Measurements from ENCODE around the gene UBA5. TPM values are rescaled to one million over a fixed set of nuclear protein-coding genes. Genes with fewer than 3 reads are reported as not detected.

UBA5 gene
- total RNA-seq, 1 donor from 2014 or later = 23.7 TPM

- DNase-seq (ENCODE audit: low read depth in 2 of 2) = no peak
Observed at GRCh38 chr3:132654190-132654589, 5.9 kb upstream of the UBA5 start.

DNA sequence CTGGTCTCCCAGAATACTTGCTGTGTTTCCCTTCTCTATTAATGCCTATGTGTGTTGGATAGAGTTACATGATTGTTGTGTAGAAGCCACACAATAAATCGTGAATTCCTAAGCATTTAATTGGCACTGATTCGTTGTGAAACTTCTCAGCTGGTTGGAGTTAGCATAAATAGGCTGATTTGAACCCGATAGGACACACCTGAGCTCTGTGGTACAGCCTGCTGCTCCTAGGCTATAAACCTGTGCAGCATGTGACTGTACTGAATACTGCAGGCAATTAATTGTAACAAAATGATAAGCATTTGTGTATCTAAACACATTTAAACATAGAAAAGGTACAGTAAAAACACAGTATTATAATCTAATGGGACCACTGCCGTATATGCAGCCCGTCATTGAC, 5.4 kb upstream of the UBA5 start:
- DNase-seq (ENCODE audit: low read depth in 2 of 2) = no peak

DNA sequence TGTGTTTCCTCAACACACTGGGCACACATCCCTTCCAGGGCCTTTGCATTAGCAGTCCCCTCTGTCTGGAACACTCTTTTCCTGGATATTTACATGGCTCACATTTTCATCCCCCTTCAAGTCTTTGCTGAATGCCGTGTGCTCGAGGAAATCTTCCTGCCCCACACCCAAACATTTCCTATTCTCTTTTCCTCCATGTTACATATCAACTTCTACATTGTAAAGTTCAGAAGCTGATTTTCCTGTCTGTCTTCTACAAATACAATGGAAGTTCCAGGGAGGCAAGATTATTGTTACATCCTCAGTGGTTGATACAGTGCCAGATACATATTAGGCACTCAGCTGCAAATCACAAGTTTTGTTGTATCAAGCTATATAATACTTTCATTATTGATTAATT, 4.7 kb upstream of the UBA5 start:
- DNase-seq (ENCODE audit: low read depth in 2 of 2) = peak in 1 of 2 donors; percentile 35

GRCh38 chr3:132657869-132658747, 2.0 kb upstream of the UBA5 start:
- DNase-seq (ENCODE audit: low read depth in 2 of 2) = no peak

GRCh38 chr3:132659000-132659364, 1.1 kb upstream of the UBA5 start:
- DNase-seq (ENCODE audit: low read depth in 2 of 2) = no peak

- DNase-seq (ENCODE audit: low read depth in 2 of 2) = peak; percentile 54 to 81
Observed at GRCh38 chr3:132659365-132660051, 621 bp upstream of the UBA5 start, which contains the start of gene ACAD11. ACAD11 (minus strand) TSS chr3:132659809; CDS start chr3:132659751, 58 bp downstream.

DNA sequence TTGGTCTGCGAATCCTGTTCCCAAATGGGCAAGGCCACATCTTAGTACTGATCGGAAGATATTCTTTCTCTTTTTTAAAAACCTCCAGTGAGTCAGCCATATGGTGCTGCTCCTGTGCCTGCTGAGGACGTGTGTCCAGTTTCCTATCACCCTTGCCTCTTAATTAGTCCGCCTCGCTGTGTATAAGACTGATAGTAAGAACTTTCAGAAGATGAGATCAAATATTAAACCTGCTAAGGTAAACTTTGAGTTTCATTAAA, 612 bp downstream of the UBA5 start:
- peak in 1 of 2 donors; percentile 30 for DNase-seq (ENCODE audit: low read depth in 2 of 2)

- no peak for DNase-seq (ENCODE audit: low read depth in 2 of 2)
Observed at GRCh38 chr3:132661101-132661500, 972 bp downstream of the UBA5 start.

GRCh38 chr3:132662212-132662611, 2.1 kb downstream of the UBA5 start:
- DNase-seq (ENCODE audit: low read depth in 2 of 2) = no peak

- no peak for DNase-seq (ENCODE audit: low read depth in 2 of 2)
Observed at GRCh38 chr3:132665230-132665745, 5.2 kb downstream of the UBA5 start.

GRCh38 chr3:132669256-132669777, 9.2 kb downstream of the UBA5 start:
- peak in 1 of 2 donors; percentile 20 for DNase-seq (ENCODE audit: low read depth in 2 of 2)

DNA sequence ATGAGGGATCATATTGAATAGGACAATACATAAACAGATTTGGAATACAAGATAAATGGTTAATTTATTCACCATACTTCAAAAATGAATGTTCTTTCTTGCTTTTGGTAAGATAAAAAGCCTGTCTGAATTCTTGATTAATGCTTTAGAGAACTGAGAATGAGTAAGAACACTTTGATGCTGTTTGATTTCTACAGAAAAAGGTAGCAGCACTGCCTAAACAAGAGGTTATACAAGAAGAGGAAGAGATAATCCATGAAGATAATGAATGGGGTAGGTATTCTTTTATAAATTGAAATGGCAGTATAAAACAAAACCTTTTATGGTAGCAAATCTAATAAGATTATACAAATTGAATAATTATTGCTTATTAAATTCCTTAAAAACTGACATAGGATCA, 15.3 kb downstream of the UBA5 start:
- DNase-seq (ENCODE audit: low read depth in 2 of 2) = no peak

- DNase-seq (ENCODE audit: low read depth in 2 of 2) = no peak
Observed at GRCh38 chr3:132679911-132680310, 19.8 kb downstream of the UBA5 start.

- DNase-seq (ENCODE audit: low read depth in 2 of 2) = no peak
Observed at GRCh38 chr3:132681421-132681820, 21.3 kb downstream of the UBA5 start.

DNA sequence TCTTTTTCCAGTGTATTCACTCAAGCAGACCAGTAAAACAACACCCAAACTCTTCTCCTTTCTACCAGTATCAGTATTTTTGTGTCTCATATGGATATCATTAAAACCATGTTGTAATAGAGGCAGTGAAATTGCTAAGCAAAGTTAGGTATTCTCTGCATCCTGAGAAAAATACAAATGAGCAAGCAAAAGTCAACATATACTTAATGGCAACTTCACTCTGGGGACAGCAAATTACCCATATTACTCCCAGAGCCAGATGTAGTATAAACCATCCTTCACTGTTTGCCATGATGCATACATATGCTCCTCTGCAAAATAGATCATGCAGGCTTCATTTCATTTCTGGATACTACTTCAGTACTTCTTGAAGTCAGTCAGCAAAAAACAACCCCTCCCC, 22.1 kb downstream of the UBA5 start:
- DNase-seq (ENCODE audit: low read depth in 2 of 2) = no peak

- no peak for DNase-seq (ENCODE audit: low read depth in 2 of 2)
Observed at GRCh38 chr3:132690040-132690439, 29.9 kb downstream of the UBA5 start.

DNA sequence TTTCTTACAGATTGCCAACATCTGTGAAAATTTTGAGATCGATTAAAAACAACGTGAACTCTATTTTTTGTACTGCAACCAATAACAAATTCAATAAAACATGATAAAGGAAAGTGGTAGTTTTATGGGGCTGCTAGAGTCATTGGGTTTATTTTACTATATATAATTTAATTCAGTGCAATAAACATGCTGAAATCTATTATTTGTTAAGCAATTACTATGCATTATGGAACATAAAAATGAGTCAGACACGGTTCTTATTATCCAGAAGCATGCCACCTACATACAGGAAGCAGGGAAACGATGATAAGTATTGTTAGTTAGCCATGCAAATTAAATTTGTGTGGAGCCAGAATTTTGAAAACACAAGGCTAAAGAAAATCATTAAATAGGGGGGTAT, 34.9 kb downstream of the UBA5 start:
- DNase-seq (ENCODE audit: low read depth in 2 of 2) = no peak

- no peak for DNase-seq (ENCODE audit: low read depth in 2 of 2)
Observed at GRCh38 chr3:132695422-132695821, 35.3 kb downstream of the UBA5 start.

DNA sequence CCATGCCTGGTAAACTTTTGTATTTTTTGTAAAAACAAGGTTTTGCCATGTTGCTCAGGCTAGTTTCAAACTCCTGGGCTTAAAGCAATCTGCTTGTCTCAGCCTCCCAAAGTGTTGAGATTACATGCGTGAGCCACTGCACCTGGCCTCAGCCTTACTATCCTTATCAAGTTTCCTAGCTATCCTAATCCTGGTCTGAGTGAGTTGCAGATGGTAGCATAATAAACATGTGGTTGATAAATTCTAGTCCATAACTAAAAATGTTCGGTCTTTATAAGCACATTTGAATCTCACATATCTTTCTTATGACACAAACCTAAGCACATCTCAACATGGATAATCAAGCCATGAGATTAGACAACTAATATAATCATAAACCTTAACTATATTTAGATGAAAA, 43.6 kb downstream of the UBA5 start:
- no peak for DNase-seq (ENCODE audit: low read depth in 2 of 2)

DNA sequence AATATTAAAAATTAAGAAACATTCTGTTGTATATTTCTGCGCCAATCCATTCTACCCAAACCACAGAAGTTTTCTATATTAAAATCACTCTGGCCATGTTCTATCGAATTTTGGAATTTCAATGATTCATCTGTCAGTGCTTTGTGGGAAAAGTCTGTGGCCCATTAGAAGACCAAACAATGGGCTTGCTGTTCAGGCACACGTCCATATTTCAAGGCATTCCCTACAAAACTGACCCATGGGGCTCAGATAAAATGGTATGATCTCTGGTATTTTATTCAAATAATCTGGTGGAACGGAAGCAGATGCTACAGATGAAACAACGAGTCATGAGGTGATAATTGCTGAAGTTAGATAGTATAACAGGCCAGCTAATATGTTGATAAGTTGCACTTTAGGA, 49.6 kb downstream of the UBA5 start:
- DNase-seq (ENCODE audit: low read depth in 2 of 2) = no peak

GRCh38 chr3:132710311-132710710, 50.2 kb downstream of the UBA5 start:
- no peak for DNase-seq (ENCODE audit: low read depth in 2 of 2)

- no peak for DNase-seq (ENCODE audit: low read depth in 2 of 2)
Observed at GRCh38 chr3:132713977-132714727, 54.0 kb downstream of the UBA5 start.
